K562 (cell line): ENCODE results near the gene MTPN. TPM values are rescaled to one million over a fixed set of nuclear protein-coding genes. Genes with fewer than 3 reads are reported as not detected.

Experiments used
- ATAC-seq: fragments of 200-7000 bp; cut with Tn5 transposase; 3 replicates; pipeline ENCODE4 v1.9.1; 2020; ENCODE audit warnings: moderate library complexity
- BruUV-seq: library from RNA; stranded (reverse); fragments of 400-500 nt; replicated peaks from 2 replicates; lab custom pipeline; 2021; lab: Mats Ljungman, UMichigan
- CTCF ChIA-PET: fragments of 300-600 bp; formaldehyde crosslinking; extraction: SDS; loops from one replicate; lab custom pipeline; 2021; ENCODE audit warnings: low intra/inter-chr PET ratio; lab: Yijun Ruan, JAX
- POLR2A ChIA-PET: fragments of 300-600, 350-650 bp; sonication (Branson Sonifier 250); formaldehyde crosslinking; extraction: SDS; loops from one replicate; lab custom pipeline; 2021; ENCODE audit warnings: antibody characterized with exemption, inconsistent platforms; lab: Yijun Ruan, JAX
- DNase-seq, 4 experiments: peaks; one replicate each; pipeline versions ENCODE4 v3.0.0 to v3.0.0-alpha.2; 2011 to 2018; ENCODE audit warnings: low spot score in 3 of 4, mixed read lengths in 3 of 4; ENCODE audit errors: extremely low read depth in 1 of 4
- FAIRE-seq: peaks from 2 replicates; lab custom pipeline; 2011; peaks lifted over from hg19 to GRCh38; lab: Jason Lieb, UNC
- H2AFZ ChIP-seq: 2 replicates; pipeline ENCODE4 v1.6.0; 2011; ENCODE audit warnings: low read depth, low read length, control low read depth, inconsistent platforms
- H3K27ac ChIP-seq: fragments of 200-600 bp; 3 replicates; pipeline ENCODE4 v1.8.0; 2011; ENCODE audit warnings: low read depth, mild to moderate bottlenecking, control low read depth, inconsistent platforms, low read length, moderate library complexity, mixed read lengths; ENCODE audit errors: extremely low read depth
- H3K27me3 ChIP-seq, 2 experiments: fragments of 300-600 bp in 1 of 2; 2 replicates in 1 of 2; 3 replicates in 1 of 2; pipeline versions ENCODE4 v1.6.0 to v1.8.0; 2011; ENCODE audit warnings: inconsistent platforms in 2 of 2, low read length in 2 of 2, mild to moderate bottlenecking in 1 of 2, mixed read lengths in 1 of 2, moderate library complexity in 1 of 2; ENCODE audit not compliant: control insufficient read depth in 2 of 2, insufficient read depth in 2 of 2
- H3K36me3 ChIP-seq: fragments of 300-600 bp; 3 replicates; pipeline ENCODE4 v1.8.0; 2011; ENCODE audit warnings: mild to moderate bottlenecking, low read length, inconsistent platforms; ENCODE audit not compliant: control insufficient read depth, insufficient read depth
- H3K4me1 ChIP-seq, 2 experiments: fragments of 200-600 bp in 1 of 2; replicated peaks in 1 of 2; 2 replicates in 1 of 2; 3 replicates in 1 of 2; pipeline versions ENCODE4 v1.5.1 to v1.8.0; 2011; ENCODE audit warnings: inconsistent platforms in 2 of 2, low read length in 2 of 2, mild to moderate bottlenecking in 1 of 2, mixed read lengths in 1 of 2, moderate library complexity in 1 of 2; ENCODE audit not compliant: control insufficient read depth in 2 of 2, insufficient read depth in 2 of 2
- H3K4me2 ChIP-seq: 2 replicates; pipeline ENCODE4 v1.6.1; 2011; ENCODE audit warnings: low read length, control low read depth, inconsistent platforms, mixed read lengths; ENCODE audit not compliant: insufficient read depth
- H3K4me3 ChIP-seq: fragments of 200-600 bp; sonication (generic), shearing (Covaris generic); 2 replicates; pipeline ENCODE4 v1.5.1; 2016; ENCODE audit warnings: control low read depth, inconsistent platforms
- H3K79me2 ChIP-seq: fragments of 200-600 bp; 3 replicates; pipeline ENCODE4 v1.8.0; 2011; ENCODE audit warnings: low read length, inconsistent platforms; ENCODE audit not compliant: control insufficient read depth, insufficient read depth
- H3K9ac ChIP-seq, 2 experiments: 2 replicates each; pipeline versions ENCODE4 v1.6.0 to v1.6.1; 2011; ENCODE audit warnings: low read depth in 2 of 2, low read length in 2 of 2, control low read depth in 1 of 2, inconsistent platforms in 1 of 2, mild to moderate bottlenecking in 1 of 2, mixed read lengths in 1 of 2; ENCODE audit not compliant: insufficient read depth in 1 of 2
- H3K9me1 ChIP-seq: one replicate; pipeline ENCODE4 v1.6.0; 2011; ENCODE audit warnings: inconsistent platforms, mild to moderate bottlenecking, low read length, moderate library complexity; ENCODE audit not compliant: control insufficient read depth, insufficient read depth
- H3K9me3 ChIP-seq: replicated peaks from 2 replicates; pipeline ENCODE4 v1.5.1; 2011; ENCODE audit warnings: low read depth, low read length, inconsistent platforms; ENCODE audit not compliant: control insufficient read depth, insufficient read depth
- H4K20me1 ChIP-seq: replicated peaks from 2 replicates; pipeline ENCODE4 v1.6.1; 2011; ENCODE audit warnings: low read length, inconsistent platforms, mixed read lengths; ENCODE audit not compliant: control insufficient read depth, insufficient read depth
- JUNB ChIP-seq: fragments of 450-650 bp; formaldehyde crosslinking; conservative IDR thresholded peaks from 2 replicates; pipeline ENCODE4 v1.4.0; 2020; ENCODE audit warnings: mild to moderate bottlenecking
- MBD2 ChIP-seq: sonication (generic); IDR thresholded peaks from 2 replicates; pipeline ENCODE4 v1.6.1; 2016; ENCODE audit warnings: low read depth, borderline replicate concordance
- MYBL2 ChIP-seq, 2 experiments: fragments of 450-650 bp in 1 of 2; sonication (generic) in 1 of 2; formaldehyde crosslinking in 1 of 2; IDR thresholded peaks; 2 replicates each; pipeline versions ENCODE4 v1.6.1 to v1.8.1; 2017 to 2022; ENCODE audit warnings: borderline replicate concordance in 1 of 2, inconsistent platforms in 1 of 2, low read depth in 1 of 2, mild to moderate bottlenecking in 1 of 2, missing genetic modification reagents in 1 of 2, moderate library complexity in 1 of 2
- WHSC1 ChIP-seq: IDR thresholded peaks from one replicate; pipeline ENCODE4 v1.6.1; 2012; ENCODE audit warnings: low read length, control low read depth, inconsistent platforms
- ZNF23 ChIP-seq: fragments of 250-450 bp; sonication (Bioruptor Pico); IDR thresholded peaks from 2 replicates; pipeline ENCODE4 v1.4.0; 2020; ENCODE audit warnings: mild to moderate bottlenecking
- WGBS: fragments of 100-300 bp; shearing (Covaris generic); methylation state at CpG from one replicate; pipeline ENCODE4 v1.1.6; 2016; ENCODE audit warnings: low coverage, mixed read lengths; ENCODE audit not compliant: insufficient coverage; ENCODE audit errors: missing lambda C conversion rate; 5-methylcytosine and 5-hydroxymethylcytosine counted together
- in situ Hi-C: fragments of 300-500 bp; cut with MboI; formaldehyde crosslinking; loops from 4 replicates; pipeline ENCODE4 v1.15.0; 2018; ENCODE audit warnings: inconsistent platforms, mixed read lengths
- intact Hi-C: fragments of 100-400 bp; cut with micrococcal nuclease; formaldehyde crosslinking; loops from 2 replicates; pipeline ENCODE4 v1.14.2; 2022
- polyA plus RNA-seq, 8 experiments: library from polyadenylated mRNA; depleted of rRNA in 4 of 8; stranded (reverse) in 5 of 8; unstranded in 3 of 8; fragments of >200 nt; fragmentation: Nextera tagmentation in 2 of 8; fragmentation: Illumina TruSeq in 1 of 8; extraction: Ambion mirVana in 2 of 8; extraction: Trizol in 1 of 8; gene quantifications; 2 replicates each; pipeline versions ENCODE4 v1.2.1 to v1.2.3, GENCODE V29; 2011 to 2014; ENCODE audit warnings: inconsistent platforms in 1 of 8, missing spikeins in 1 of 8
- total RNA-seq, 7 experiments: library from RNA; depleted of rRNA in 6 of 7; stranded (reverse); fragments of >200 nt in 6 of 7; fragmentation: Illumina TruSeq in 2 of 7; extraction: Trizol in 2 of 7; gene quantifications; 2 replicates each; pipeline versions ENCODE4 v1.2.1 to v1.2.3, GENCODE V29; 2011 to 2021; ENCODE audit warnings: low replicate concordance in 1 of 7
- TF ChIP-seq, protein P1 (sequence below): fragments of 450-650 bp; formaldehyde crosslinking; IDR thresholded peaks from 2 replicates; pipeline ENCODE4 v1.4.0; 2020; ENCODE audit warnings: mild to moderate bottlenecking
- TF ChIP-seq, protein P2 (sequence below): fragments of 450-650 bp; formaldehyde crosslinking; IDR thresholded peaks from 2 replicates; pipeline ENCODE4 v1.4.0; 2020; ENCODE audit warnings: mild to moderate bottlenecking, moderate library complexity
- TF ChIP-seq, protein P3 (sequence below): fragments of 450-650 bp; conservative IDR thresholded peaks from 2 replicates; pipeline ENCODE4 v1.6.1; 2016; ENCODE audit warnings: missing genetic modification characterization, low read depth, mild to moderate bottlenecking, control low read depth, missing compliant biosample characterization

The MTPN gene
- total and polyA plus RNA-seq, 9 of the 15 experiments (the other 6 are each of a cell fraction or from before 2014, with no cell fraction given): 68.5 to 261 (median 156) TPM

DNA sequence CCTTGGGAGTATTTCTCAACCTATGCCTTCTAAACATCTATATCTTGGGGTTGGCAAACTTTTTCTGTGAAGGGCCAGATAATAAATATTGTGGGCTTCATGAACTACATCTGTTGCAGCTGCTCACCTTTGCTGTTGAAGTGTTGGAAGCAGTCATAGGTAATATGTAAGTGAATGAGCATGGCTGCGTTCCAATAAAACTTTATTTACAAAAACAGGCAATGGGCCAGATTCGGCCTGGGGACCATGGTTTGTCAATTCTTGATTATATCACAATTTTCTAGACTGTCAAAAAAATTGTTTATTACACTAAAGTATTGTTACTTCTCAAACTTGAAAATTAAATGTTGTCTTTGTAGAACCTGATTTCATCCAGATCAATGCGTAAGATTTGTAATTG, 54.9 kb downstream of the MTPN start:
- BruUV-seq: no TSS peak
- Histone ChIP-seq H3K9me1 (no peaks in the 10 kb centered on the region), H3K4me1 (peaks cover 12 to 22% of the 10 kb centered on the region in 2 experiments; a peak in 4 of 5 replicates), H3K27me3 (no peaks in the 10 kb centered on the region), H3K9ac (no peak overlapping the region), H3K27ac (no peak overlapping the region), H3K79me2 (no peaks in the 10 kb centered on the region; the same call in 2 of the 3 replicates), H3K4me3 (no peak overlapping the region), H2AFZ (no peak overlapping the region), H3K36me3 (peaks cover 14% of the 10 kb centered on the region), H4K20me1 (no peaks in the 10 kb centered on the region), H3K4me2 (no peak overlapping the region), H3K9me3 (0 out of 2 replicates have a peak, but pooled peaks cover 4% of the 10 kb centered on the region)
- POLR2A ChIA-PET: interaction anchor here (1.5 to 2.4 kb wide), 3 partner anchors 11 to 16 kb away, joined by 3 to 7 read pairs (median 6); no protein-coding TSS in a partner anchor
- WGBS: 95% methylated on average over 3 of the region's 3 CpGs
- DNase-seq (no peak), ATAC-seq (no peak), FAIRE-seq (no peak)
- in situ Hi-C loops: no loop called here
- CTCF ChIA-PET: no interaction called here
- intact Hi-C loops: loop anchor here (2.0 to 10.0 kb wide), 2 partner anchors 21 to 53 kb away; partner anchors contain the start of gene MTPN
- TF ChIP-seq, protein P1, sequence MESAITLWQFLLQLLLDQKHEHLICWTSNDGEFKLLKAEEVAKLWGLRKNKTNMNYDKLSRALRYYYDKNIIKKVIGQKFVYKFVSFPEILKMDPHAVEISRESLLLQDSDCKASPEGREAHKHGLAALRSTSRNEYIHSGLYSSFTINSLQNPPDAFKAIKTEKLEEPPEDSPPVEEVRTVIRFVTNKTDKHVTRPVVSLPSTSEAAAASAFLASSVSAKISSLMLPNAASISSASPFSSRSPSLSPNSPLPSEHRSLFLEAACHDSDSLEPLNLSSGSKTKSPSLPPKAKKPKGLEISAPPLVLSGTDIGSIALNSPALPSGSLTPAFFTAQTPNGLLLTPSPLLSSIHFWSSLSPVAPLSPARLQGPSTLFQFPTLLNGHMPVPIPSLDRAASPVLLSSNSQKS (CRISPR knock-in tag): no peak
- TF ChIP-seq, protein P2, sequence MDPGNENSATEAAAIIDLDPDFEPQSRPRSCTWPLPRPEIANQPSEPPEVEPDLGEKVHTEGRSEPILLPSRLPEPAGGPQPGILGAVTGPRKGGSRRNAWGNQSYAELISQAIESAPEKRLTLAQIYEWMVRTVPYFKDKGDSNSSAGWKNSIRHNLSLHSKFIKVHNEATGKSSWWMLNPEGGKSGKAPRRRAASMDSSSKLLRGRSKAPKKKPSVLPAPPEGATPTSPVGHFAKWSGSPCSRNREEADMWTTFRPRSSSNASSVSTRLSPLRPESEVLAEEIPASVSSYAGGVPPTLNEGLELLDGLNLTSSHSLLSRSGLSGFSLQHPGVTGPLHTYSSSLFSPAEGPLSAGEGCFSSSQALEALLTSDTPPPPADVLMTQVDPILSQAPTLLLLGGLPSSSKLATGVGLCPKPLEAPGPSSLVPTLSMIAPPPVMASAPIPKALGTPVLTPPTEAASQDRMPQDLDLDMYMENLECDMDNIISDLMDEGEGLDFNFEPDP: no peak
- TF ChIP-seq JUNB (CRISPR knock-in tag): no peak
- no peak for TF ChIP-seq MYBL2 (IDR thresholded peaks at IDR 0.05; ENCODE audit: low read depth)
- TF ChIP-seq MYBL2 (CRISPR knock-in tag; IDR thresholded peaks at IDR 0.05; ENCODE audit: borderline replicate concordance): no peak
- TF ChIP-seq MBD2: no peak
- TF ChIP-seq, protein P3, sequence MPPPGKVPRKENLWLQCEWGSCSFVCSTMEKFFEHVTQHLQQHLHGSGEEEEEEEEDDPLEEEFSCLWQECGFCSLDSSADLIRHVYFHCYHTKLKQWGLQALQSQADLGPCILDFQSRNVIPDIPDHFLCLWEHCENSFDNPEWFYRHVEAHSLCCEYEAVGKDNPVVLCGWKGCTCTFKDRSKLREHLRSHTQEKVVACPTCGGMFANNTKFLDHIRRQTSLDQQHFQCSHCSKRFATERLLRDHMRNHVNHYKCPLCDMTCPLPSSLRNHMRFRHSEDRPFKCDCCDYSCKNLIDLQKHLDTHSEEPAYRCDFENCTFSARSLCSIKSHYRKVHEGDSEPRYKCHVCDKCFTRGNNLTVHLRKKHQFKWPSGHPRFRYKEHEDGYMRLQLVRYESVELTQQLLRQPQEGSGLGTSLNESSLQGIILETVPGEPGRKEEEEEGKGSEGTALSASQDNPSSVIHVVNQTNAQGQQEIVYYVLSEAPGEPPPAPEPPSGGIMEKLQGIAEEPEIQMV: no peak
- TF ChIP-seq WHSC1: no peak
- no peak for TF ChIP-seq ZNF23
